Stomach (tissue), 4 donors: ENCODE data around the gene LCLAT1.

Experiments used
- EP300 ChIP-seq: sonication (generic); formaldehyde crosslinking; IDR thresholded peaks from one replicate; pipeline ENCODE4 v1.6.1; 2017; ENCODE audit warnings: antibody characterized with exemption
- POLR2A ChIP-seq, 4 donors: fragments of 450-650 bp; IDR thresholded peaks; one replicate each; pipeline ENCODE4 v1.6.1; 2016; ENCODE audit warnings: antibody characterized with exemption in 4 of 4, control low read depth in 2 of 4, mild to moderate bottlenecking in 1 of 4, moderate library complexity in 1 of 4
- POLR2AphosphoS5 ChIP-seq, 3 donors: sonication (generic); formaldehyde crosslinking; IDR thresholded peaks; one replicate each; pipeline ENCODE4 v1.6.1; 2016; ENCODE audit warnings: antibody characterized with exemption in 3 of 3
- TF ChIP-seq, protein P1 (sequence below), 7 experiments: fragments of 450-650 bp in 4 of 7; fragments of 200-600 bp in 3 of 7; sonication (generic) in 3 of 7; IDR thresholded peaks; one replicate each; pipeline ENCODE4 v1.5.1; 2016 to 2019; ENCODE audit warnings: antibody characterized with exemption in 7 of 7, control low read depth in 2 of 7, mild to moderate bottlenecking in 1 of 7

DNA sequence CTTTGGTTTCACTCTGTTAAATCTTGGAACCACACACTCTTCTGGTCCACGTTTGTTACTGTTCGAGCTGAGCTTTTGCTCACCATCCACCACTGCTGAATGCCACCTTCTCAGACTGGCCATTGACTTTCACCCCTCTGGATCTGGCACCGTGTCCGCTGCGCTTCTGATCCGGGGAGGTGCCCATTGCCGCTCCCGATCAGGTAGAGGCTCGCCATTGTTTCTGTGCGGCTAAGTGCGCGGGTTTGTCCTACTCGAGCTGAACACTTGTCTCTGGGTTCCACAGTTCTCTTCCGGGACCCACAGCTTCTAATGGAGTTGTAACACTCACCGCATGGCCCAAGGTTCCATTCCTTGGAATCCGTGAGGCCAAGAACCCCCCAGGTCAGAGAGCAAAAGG lies 72.8 kb downstream of the LCLAT1 start:
- TF ChIP-seq EP300 (no peak), POLR2A (IDR thresholded peaks at IDR 0.05) (no peak), POLR2AphosphoS5 (IDR thresholded peaks at IDR 0.05) (no peak)
- TF ChIP-seq, protein P1, sequence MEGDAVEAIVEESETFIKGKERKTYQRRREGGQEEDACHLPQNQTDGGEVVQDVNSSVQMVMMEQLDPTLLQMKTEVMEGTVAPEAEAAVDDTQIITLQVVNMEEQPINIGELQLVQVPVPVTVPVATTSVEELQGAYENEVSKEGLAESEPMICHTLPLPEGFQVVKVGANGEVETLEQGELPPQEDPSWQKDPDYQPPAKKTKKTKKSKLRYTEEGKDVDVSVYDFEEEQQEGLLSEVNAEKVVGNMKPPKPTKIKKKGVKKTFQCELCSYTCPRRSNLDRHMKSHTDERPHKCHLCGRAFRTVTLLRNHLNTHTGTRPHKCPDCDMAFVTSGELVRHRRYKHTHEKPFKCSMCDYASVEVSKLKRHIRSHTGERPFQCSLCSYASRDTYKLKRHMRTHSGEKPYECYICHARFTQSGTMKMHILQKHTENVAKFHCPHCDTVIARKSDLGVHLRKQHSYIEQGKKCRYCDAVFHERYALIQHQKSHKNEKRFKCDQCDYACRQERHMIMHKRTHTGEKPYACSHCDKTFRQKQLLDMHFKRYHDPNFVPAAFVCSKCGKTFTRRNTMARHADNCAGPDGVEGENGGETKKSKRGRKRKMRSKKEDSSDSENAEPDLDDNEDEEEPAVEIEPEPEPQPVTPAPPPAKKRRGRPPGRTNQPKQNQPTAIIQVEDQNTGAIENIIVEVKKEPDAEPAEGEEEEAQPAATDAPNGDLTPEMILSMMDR (IDR thresholded peaks at IDR 0.05) = no peak
